Measurements from ENCODE around the gene APC.

APC gene

DNA sequence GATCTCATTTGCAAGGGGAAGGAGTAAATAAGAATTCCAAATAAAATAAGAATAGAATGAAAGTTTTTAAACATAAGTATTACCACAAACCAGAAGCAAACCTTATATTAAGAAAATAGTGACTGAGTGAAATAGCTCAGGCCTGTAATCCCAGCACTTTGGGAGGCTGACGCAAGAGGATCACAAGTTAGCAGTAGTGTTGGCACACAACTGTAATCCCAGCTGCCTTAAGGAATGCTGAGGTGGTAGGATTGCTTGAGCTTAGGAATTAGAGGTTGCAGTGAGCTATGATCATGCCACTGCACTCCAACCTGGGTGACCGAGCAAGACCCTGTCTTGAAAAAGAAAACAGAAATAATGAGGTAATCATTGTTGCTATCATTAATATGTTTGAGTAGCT lies 47.0 kb downstream of the APC start:
- H3K36me3 ChIP-seq (ENCODE audit: low read depth), result peaks cover 23% of the 10 kb centered on the region
- DNase-seq (ENCODE audit: low spot score), result no peak

DNA sequence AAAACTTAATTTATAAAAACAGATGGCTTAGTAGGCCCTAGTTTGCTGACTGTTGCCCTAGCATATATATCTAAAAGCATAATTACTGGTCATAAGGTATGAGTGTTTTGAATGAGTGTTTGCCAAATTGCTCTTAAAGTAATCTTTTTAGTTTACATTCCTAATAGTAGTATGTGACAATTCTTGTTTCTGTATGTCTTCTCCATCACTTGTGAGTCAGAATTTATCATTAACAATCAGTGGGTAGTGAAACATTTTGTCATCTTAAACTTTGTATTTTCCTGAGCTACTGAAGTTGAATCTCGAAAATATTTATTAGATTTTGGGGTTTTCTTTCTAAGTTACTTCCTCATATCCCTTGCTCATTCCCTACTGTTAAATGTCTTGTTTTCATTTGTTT lies 49.6 kb downstream of the APC start:
- Histone ChIP-seq H3K27me3 (ENCODE audit: insufficient read depth, poor library complexity, severe bottlenecking) (no peaks in the 10 kb centered on the region), H3K4me1 (ENCODE audit: insufficient read depth, poor library complexity, severe bottlenecking) (no peaks in the 10 kb centered on the region), H3K36me3 (ENCODE audit: low read depth) (peaks cover 22% of the 10 kb centered on the region), H3K27ac (ENCODE audit: poor library complexity, severe bottlenecking) (no peak overlapping the region), H3K4me3 (ENCODE audit: severe bottlenecking) (no peak overlapping the region), H3K9me3 (ENCODE audit: severe bottlenecking) (no peaks in the 10 kb centered on the region)
- TF ChIP-seq, protein P1, sequence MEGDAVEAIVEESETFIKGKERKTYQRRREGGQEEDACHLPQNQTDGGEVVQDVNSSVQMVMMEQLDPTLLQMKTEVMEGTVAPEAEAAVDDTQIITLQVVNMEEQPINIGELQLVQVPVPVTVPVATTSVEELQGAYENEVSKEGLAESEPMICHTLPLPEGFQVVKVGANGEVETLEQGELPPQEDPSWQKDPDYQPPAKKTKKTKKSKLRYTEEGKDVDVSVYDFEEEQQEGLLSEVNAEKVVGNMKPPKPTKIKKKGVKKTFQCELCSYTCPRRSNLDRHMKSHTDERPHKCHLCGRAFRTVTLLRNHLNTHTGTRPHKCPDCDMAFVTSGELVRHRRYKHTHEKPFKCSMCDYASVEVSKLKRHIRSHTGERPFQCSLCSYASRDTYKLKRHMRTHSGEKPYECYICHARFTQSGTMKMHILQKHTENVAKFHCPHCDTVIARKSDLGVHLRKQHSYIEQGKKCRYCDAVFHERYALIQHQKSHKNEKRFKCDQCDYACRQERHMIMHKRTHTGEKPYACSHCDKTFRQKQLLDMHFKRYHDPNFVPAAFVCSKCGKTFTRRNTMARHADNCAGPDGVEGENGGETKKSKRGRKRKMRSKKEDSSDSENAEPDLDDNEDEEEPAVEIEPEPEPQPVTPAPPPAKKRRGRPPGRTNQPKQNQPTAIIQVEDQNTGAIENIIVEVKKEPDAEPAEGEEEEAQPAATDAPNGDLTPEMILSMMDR (IDR thresholded peaks at IDR 0.05; ENCODE audit: poor library complexity, severe bottlenecking), result no peak
- no peak for DNase-seq (ENCODE audit: low spot score)
- no peak for ATAC-seq (ENCODE audit: low read depth)

More for the DNA sequence above, 47.0 kb downstream of the APC start:
- no peaks in the 10 kb centered on the region for H3K4me1 ChIP-seq (ENCODE audit: insufficient read depth, poor library complexity, severe bottlenecking)
- TF ChIP-seq, protein P1 (IDR thresholded peaks at IDR 0.05; ENCODE audit: poor library complexity, severe bottlenecking), result no peak
- no peak for ATAC-seq (ENCODE audit: low read depth)
- no peaks in the 10 kb centered on the region for H3K27me3 ChIP-seq (ENCODE audit: insufficient read depth, poor library complexity, severe bottlenecking)
- no peak overlapping the region for H3K27ac ChIP-seq (ENCODE audit: poor library complexity, severe bottlenecking)
- H3K9me3 ChIP-seq (ENCODE audit: severe bottlenecking), result no peaks in the 10 kb centered on the region
- no peak overlapping the region for H3K4me3 ChIP-seq (ENCODE audit: severe bottlenecking)

DNA sequence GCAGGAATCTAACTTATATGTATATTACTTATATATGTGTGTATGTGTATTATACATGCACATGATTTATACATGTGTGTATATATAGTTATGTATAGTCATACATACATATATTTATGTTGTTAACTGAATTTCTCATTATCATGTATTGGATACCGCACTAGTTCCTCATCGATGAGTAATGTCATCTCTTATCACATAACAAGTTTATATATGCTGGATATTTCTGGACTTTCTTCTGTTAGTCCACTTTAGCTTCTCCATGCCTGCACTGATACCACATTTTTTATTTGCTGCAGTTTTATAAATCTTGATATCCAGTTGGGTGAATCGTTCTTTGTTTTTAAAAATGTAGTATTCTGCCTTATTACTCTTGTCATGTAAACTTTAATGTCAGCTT lies 50.2 kb downstream of the APC start:
- TF ChIP-seq, protein P1 (IDR thresholded peaks at IDR 0.05; ENCODE audit: poor library complexity, severe bottlenecking), result no peak
- no peak overlapping the region for H3K4me3 ChIP-seq (ENCODE audit: severe bottlenecking)
- no peak overlapping the region for H3K27ac ChIP-seq (ENCODE audit: poor library complexity, severe bottlenecking)
- peaks cover 25% of the 10 kb centered on the region for H3K36me3 ChIP-seq (ENCODE audit: low read depth)
- DNase-seq (ENCODE audit: low spot score), result no peak
- no peak for ATAC-seq (ENCODE audit: low read depth)
- no peaks in the 10 kb centered on the region for H3K27me3 ChIP-seq (ENCODE audit: insufficient read depth, poor library complexity, severe bottlenecking)
- no peaks in the 10 kb centered on the region for H3K4me1 ChIP-seq (ENCODE audit: insufficient read depth, poor library complexity, severe bottlenecking)
- H3K9me3 ChIP-seq (ENCODE audit: severe bottlenecking), result no peaks in the 10 kb centered on the region

DNA sequence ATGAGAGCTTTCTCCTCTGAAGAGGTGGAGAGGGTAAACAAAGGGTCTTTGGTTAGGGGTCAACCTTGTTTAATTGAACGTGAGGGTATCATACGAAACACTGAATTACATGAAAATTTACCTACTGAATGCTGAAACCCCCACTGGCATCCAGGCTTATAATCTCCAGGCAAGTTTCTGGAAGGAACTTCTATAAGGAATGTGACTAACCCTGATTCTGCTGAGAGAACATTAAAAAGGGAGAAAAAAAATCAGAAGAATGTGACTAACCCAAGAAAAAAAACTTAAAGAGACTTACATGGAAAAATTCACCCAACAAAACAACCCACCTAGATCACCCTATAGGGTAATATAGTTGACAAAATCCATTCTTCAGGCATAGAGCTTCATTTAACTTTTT lies 55.5 kb downstream of the APC start:
- TF ChIP-seq, protein P1 (IDR thresholded peaks at IDR 0.05; ENCODE audit: poor library complexity, severe bottlenecking), result no peak
- Histone ChIP-seq H3K9me3 (ENCODE audit: severe bottlenecking) (no peaks in the 10 kb centered on the region), H3K36me3 (ENCODE audit: low read depth) (peaks cover 43% of the 10 kb centered on the region), H3K4me3 (ENCODE audit: severe bottlenecking) (no peak overlapping the region), H3K27ac (ENCODE audit: poor library complexity, severe bottlenecking) (no peak overlapping the region), H3K4me1 (ENCODE audit: insufficient read depth, poor library complexity, severe bottlenecking) (no peaks in the 10 kb centered on the region), H3K27me3 (ENCODE audit: insufficient read depth, poor library complexity, severe bottlenecking) (no peaks in the 10 kb centered on the region)
- no peak for ATAC-seq (ENCODE audit: low read depth)
- no peak for DNase-seq (ENCODE audit: low spot score)

DNA sequence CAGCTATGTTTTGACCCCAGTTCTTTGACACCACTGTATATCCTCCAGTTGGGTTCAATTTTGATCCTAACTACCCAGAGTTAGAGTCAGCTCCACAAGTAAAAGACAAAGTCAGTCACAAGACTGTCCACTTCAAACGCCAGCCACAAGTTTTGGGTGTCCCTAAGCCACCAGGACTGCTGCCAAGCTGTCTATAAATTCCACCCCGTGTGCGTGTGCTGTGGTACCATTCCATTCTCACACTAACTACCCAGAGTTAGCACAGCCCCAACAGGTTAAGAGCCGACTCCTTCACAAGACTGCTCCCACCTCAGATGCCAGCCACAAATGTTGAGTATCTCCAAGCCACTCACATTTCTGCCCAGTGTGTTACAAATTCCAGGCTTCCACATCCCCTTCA lies 56.7 kb downstream of the APC start:
- TF ChIP-seq, protein P1 (IDR thresholded peaks at IDR 0.05; ENCODE audit: poor library complexity, severe bottlenecking), result no peak
- no peaks in the 10 kb centered on the region for H3K9me3 ChIP-seq (ENCODE audit: severe bottlenecking)
- DNase-seq (ENCODE audit: low spot score), result no peak
- no peak overlapping the region for H3K4me3 ChIP-seq (ENCODE audit: severe bottlenecking)
- no peaks in the 10 kb centered on the region for H3K27me3 ChIP-seq (ENCODE audit: insufficient read depth, poor library complexity, severe bottlenecking)
- H3K4me1 ChIP-seq (ENCODE audit: insufficient read depth, poor library complexity, severe bottlenecking), result no peaks in the 10 kb centered on the region
- peaks cover 39% of the 10 kb centered on the region for H3K36me3 ChIP-seq (ENCODE audit: low read depth)
- no peak overlapping the region for H3K27ac ChIP-seq (ENCODE audit: poor library complexity, severe bottlenecking)
- ATAC-seq (ENCODE audit: low read depth), result no peak
